Keratinocyte (primary cell): ENCODE measurements around the gene BRAT1. TPM values are rescaled to one million over a fixed set of nuclear protein-coding genes. Genes with fewer than 3 reads are reported as not detected.

Experiments used
- DNase-seq: peaks from one replicate; pipeline ENCODE4 v3.0.0-alpha.2; 2011; ENCODE audit warnings: low read depth, missing footprints, low spot score
- FAIRE-seq: peaks from 2 replicates; lab custom pipeline; 2011; peaks lifted over from hg19 to GRCh38; lab: Jason Lieb, UNC
- H2AFZ ChIP-seq: 2 replicates; pipeline ENCODE4 v1.6.0; 2012; ENCODE audit warnings: low read length, control low read depth, inconsistent platforms; ENCODE audit not compliant: control insufficient read depth
- H3K27ac ChIP-seq: 2 replicates; pipeline ENCODE4 v1.5.1; 2011; ENCODE audit warnings: low read length; ENCODE audit not compliant: control insufficient read depth, insufficient read depth
- H3K27me3 ChIP-seq: 3 replicates; pipeline ENCODE4 v1.6.0; 2011; ENCODE audit warnings: low read length; ENCODE audit not compliant: control insufficient read depth, insufficient read depth; ENCODE audit errors: extremely low read depth
- H3K36me3 ChIP-seq, 2 experiments: 2 replicates in 1 of 2; 3 replicates in 1 of 2; pipeline ENCODE4 v1.5.1; 2011; ENCODE audit warnings: low read length in 2 of 2, mild to moderate bottlenecking in 1 of 2; ENCODE audit not compliant: control insufficient read depth in 2 of 2, insufficient read depth in 2 of 2; ENCODE audit errors: extremely low read depth in 1 of 2
- H3K4me1 ChIP-seq: 3 replicates; pipeline ENCODE4 v1.5.1; 2011; ENCODE audit warnings: low read length; ENCODE audit not compliant: control insufficient read depth, insufficient read depth; ENCODE audit errors: extremely low read depth
- H3K4me2 ChIP-seq: 3 replicates; pipeline ENCODE4 v1.6.0; 2011; ENCODE audit warnings: low read depth, low read length; ENCODE audit not compliant: control insufficient read depth, insufficient read depth; ENCODE audit errors: extremely low read depth
- H3K4me3 ChIP-seq, 3 experiments: fragments of 200-600 bp in 1 of 3; sonication (generic) in 1 of 3; 2 replicates in 2 of 3; 3 replicates in 1 of 3; pipeline ENCODE4 v1.5.1; 2011 to 2016; ENCODE audit warnings: low read length in 3 of 3, mild to moderate bottlenecking in 3 of 3, control low read depth in 2 of 3, inconsistent platforms in 1 of 3, low read depth in 1 of 3, mixed read lengths in 1 of 3, mixed run types in 1 of 3, moderate library complexity in 1 of 3; ENCODE audit not compliant: control insufficient read depth in 2 of 3, insufficient read depth in 2 of 3; ENCODE audit errors: extremely low read depth in 1 of 3
- H3K79me2 ChIP-seq: 2 replicates; pipeline ENCODE4 v1.6.0; 2012; ENCODE audit warnings: low read length; ENCODE audit not compliant: control insufficient read depth, insufficient read depth
- H3K9ac ChIP-seq: 3 replicates; pipeline ENCODE4 v1.6.0; 2011; ENCODE audit warnings: low read length; ENCODE audit not compliant: control insufficient read depth, insufficient read depth; ENCODE audit errors: extremely low read depth
- H3K9me1 ChIP-seq: 3 replicates; pipeline ENCODE4 v1.6.0; 2011; ENCODE audit warnings: low read length; ENCODE audit not compliant: control insufficient read depth, insufficient read depth; ENCODE audit errors: extremely low read depth
- H3K9me3 ChIP-seq: 2 replicates; pipeline ENCODE4 v1.5.1; 2012; ENCODE audit warnings: low read depth, low read length; ENCODE audit not compliant: control insufficient read depth
- H4K20me1 ChIP-seq: 3 replicates; pipeline ENCODE4 v1.6.0; 2011; ENCODE audit warnings: low read length; ENCODE audit not compliant: control insufficient read depth, insufficient read depth; ENCODE audit errors: extremely low read depth
- EZH2 ChIP-seq: IDR thresholded peaks from one replicate; pipeline ENCODE4 v1.6.1; 2012; ENCODE audit warnings: inconsistent platforms, mild to moderate bottlenecking, low read length, moderate library complexity
- dilution Hi-C: fragments of 300-500 bp; cut with MboI; formaldehyde crosslinking; loops from one replicate; pipeline ENCODE4 v1.7.0; 2020; ENCODE audit warnings: low sequenced_read_pairs; ENCODE audit not compliant: extremely low pct_ligation_motif_present
- polyA plus RNA-seq, 5 experiments: library from polyadenylated mRNA; depleted of rRNA in 3 of 5; stranded (reverse) in 3 of 5; stranded (forward) in 1 of 5; unstranded in 1 of 5; fragments of >200 nt; gene quantifications; 1 replicate in 1 of 5; 2 replicates in 3 of 5; 3 replicates in 1 of 5; pipeline versions ENCODE4 v1.2.1 to v1.2.3, GENCODE V29; 2011 to 2012; ENCODE audit warnings: missing spikeins in 2 of 5, low read depth in 1 of 5, low replicate concordance in 1 of 5
- TF ChIP-seq, protein P1 (sequence below), 3 experiments: IDR thresholded peaks in 1 of 3; conservative IDR thresholded peaks in 1 of 3; optimal IDR thresholded peaks in 1 of 3; 2 replicates in 2 of 3; 3 replicates in 1 of 3; pipeline versions ENCODE3 to v1.5.1; 2011; ENCODE audit warnings: low read length in 3 of 3, mild to moderate bottlenecking in 3 of 3, moderate library complexity in 2 of 3, control low read depth in 1 of 3, inconsistent platforms in 1 of 3; ENCODE audit not compliant: insufficient read depth in 2 of 3; ENCODE audit errors: extremely low read depth in 1 of 3

Gene BRAT1
- polyA plus RNA-seq, 1 donor (not counting 4 experiments of a cell fraction or from before 2014, with no cell fraction given): 6.4 TPM

DNA sequence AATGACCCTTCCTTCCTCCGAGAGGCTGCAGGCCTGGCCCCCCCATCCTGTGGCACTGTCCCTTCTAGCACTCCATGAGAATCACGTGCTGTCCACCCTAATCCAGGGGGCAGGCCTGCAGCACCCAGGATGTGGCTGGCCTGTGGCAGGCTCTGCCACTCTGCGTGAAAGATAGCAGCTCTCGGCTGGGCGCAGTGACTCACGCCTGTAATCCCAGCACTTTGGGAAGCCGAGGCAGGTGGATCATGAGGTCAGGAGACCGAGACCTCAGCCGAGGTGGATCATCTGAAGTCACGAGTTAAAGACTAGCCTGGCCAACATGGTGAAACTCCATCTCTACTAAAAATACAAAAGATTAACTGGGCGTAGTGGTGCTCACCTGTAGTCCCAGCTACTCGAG lies 54.6 kb downstream of the BRAT1 start:
- H3K27me3 ChIP-seq: peaks cover 33% of the 10 kb centered on the region
- no peaks in the 10 kb centered on the region for H3K79me2 ChIP-seq
- no peaks in the 10 kb centered on the region for H3K4me1 ChIP-seq
- dilution Hi-C loops: no loop called here
- H3K9ac ChIP-seq: no peak overlapping the region
- H3K9me1 ChIP-seq: no peaks in the 10 kb centered on the region
- no peak overlapping the region for H3K4me2 ChIP-seq
- H3K36me3 ChIP-seq: no peaks in the 10 kb centered on the region
- FAIRE-seq: no peak
- H3K9me3 ChIP-seq: no peaks in the 10 kb centered on the region
- no peak for DNase-seq
- no peaks in the 10 kb centered on the region for H4K20me1 ChIP-seq
- H3K27ac ChIP-seq: no peak overlapping the region
- H3K4me3 ChIP-seq: no peak overlapping the region
- H2AFZ ChIP-seq: no peak overlapping the region
- no peak for TF ChIP-seq EZH2
- TF ChIP-seq, protein P1, sequence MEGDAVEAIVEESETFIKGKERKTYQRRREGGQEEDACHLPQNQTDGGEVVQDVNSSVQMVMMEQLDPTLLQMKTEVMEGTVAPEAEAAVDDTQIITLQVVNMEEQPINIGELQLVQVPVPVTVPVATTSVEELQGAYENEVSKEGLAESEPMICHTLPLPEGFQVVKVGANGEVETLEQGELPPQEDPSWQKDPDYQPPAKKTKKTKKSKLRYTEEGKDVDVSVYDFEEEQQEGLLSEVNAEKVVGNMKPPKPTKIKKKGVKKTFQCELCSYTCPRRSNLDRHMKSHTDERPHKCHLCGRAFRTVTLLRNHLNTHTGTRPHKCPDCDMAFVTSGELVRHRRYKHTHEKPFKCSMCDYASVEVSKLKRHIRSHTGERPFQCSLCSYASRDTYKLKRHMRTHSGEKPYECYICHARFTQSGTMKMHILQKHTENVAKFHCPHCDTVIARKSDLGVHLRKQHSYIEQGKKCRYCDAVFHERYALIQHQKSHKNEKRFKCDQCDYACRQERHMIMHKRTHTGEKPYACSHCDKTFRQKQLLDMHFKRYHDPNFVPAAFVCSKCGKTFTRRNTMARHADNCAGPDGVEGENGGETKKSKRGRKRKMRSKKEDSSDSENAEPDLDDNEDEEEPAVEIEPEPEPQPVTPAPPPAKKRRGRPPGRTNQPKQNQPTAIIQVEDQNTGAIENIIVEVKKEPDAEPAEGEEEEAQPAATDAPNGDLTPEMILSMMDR (optimal IDR thresholded peaks at IDR 0.05 in 1 of 3, IDR thresholded peaks at IDR 0.05 in 1 of 3, conservative IDR thresholded peaks at IDR 0.05 in 1 of 3; ENCODE audit: extremely low read depth in 1 of 3, insufficient read depth in 2 of 3, low read length in 3 of 3): no peak

DNA sequence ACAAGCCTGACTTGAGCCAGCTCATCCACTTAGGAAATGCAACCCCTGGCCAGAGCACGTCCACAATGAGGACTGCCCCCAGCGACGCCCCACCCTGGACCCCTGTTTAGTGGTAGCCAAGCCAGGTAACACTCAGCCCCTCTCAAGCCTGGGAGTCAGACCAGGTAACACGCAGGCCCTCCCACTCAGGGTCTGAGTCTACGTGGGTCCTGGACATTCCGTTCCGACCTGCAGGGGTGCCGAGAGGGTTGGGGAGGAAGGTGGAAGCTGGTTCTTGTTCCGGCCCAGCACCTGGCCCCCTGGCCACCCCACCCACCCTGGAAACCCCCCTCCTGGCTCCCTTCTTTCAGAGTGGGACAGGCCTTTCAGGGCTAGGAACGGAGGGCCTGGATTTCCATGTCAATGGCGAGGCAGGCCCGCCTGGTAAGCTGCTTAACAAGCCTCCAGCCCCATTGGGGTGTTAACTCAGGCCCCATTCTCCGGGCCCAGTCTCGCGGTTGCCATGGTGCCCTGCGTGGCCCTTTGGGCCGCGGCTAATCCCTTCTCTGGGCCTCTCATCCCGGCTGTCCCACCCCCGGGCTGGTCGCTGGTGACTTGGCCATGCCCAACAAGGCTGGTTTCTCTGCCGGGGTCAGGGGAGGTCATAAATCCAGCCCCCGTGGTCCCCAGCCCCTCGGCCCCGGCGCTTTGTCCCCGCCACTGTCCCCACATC lies 55.4 kb downstream of the BRAT1 start:
- dilution Hi-C loops: no loop called here

More for the DNA sequence above, 55.4 kb downstream of the BRAT1 start:
- no peak overlapping the region for H3K4me2 ChIP-seq
- H3K27me3 ChIP-seq: peaks cover 27% of the 10 kb centered on the region
- H3K9me3 ChIP-seq: no peaks in the 10 kb centered on the region
- no peak overlapping the region for H2AFZ ChIP-seq
- FAIRE-seq (no peak), DNase-seq (no peak)
- TF ChIP-seq, protein P1 (optimal IDR thresholded peaks at IDR 0.05 in 1 of 3, IDR thresholded peaks at IDR 0.05 in 1 of 3, conservative IDR thresholded peaks at IDR 0.05 in 1 of 3; ENCODE audit: extremely low read depth in 1 of 3, insufficient read depth in 2 of 3, low read length in 3 of 3): no peak
- TF ChIP-seq EZH2: no peak
- H3K9me1 ChIP-seq: no peaks in the 10 kb centered on the region
- no peak overlapping the region for H3K4me3 ChIP-seq
- H3K4me1 ChIP-seq: no peaks in the 10 kb centered on the region
- no peak overlapping the region for H3K27ac ChIP-seq
- no peak overlapping the region for H3K9ac ChIP-seq
- no peaks in the 10 kb centered on the region for H3K36me3 ChIP-seq
- no peaks in the 10 kb centered on the region for H3K79me2 ChIP-seq
- H4K20me1 ChIP-seq: no peaks in the 10 kb centered on the region
